ENCODE data around the gene SLC24A5.

The SLC24A5 gene

DNA sequence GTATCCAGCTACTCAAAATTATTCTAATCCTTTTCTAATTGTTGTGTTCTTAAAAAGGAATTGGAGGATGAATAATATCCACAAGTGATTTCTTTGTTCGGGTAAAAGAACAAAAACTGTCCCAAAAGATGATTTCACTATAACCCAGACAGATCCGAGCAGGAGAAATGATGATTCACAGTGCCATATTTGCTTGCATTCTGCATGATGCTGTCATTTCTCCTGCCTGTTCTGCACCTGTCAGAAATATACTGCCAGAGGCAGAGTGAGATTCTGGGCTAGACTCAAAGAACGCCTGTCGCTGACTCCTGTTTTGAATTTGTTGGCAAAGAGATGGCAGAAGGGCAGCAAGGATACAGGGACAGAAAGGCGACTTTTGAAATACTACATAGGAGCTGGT, 34.7 kb upstream of the SLC24A5 start:
- no peak for TF ChIP-seq CTCF (IDR thresholded peaks at IDR 0.05; ENCODE audit: low read depth, low read length)
- DNase-seq (ENCODE audit: extremely low read depth, low read depth): no peak

- no peak for DNase-seq (ENCODE audit: extremely low read depth, low read depth)
- no peak for TF ChIP-seq CTCF (IDR thresholded peaks at IDR 0.05; ENCODE audit: low read depth, low read length)
These were observed 34.2 kb upstream of the SLC24A5 start for GRCh38 chr15:48086576-48086975.

DNA sequence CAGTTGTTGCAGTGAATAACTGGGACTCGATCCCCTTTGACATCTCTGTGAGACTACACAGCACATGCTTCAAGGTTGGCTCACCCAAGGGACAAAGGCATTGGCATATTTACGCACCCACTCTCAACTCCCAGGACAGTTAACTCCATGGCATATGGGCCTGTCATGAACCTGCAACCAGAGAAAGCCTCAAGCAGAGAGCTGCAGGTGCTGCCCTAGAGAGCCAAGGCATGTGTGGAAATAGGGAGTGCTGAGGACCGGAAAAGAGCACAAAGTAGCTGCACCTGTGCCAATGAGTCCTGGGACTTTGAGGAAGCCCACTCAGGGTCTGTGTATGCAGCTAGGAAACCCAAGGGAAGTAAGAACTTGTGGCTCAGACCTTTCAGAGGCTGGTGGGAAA, 32.9 kb upstream of the SLC24A5 start:
- TF ChIP-seq CTCF (IDR thresholded peaks at IDR 0.05; ENCODE audit: low read depth, low read length): no peak
- DNase-seq (ENCODE audit: extremely low read depth, low read depth): no peak

- no peak for TF ChIP-seq CTCF (IDR thresholded peaks at IDR 0.05; ENCODE audit: low read depth, low read length)
- DNase-seq (ENCODE audit: extremely low read depth, low read depth): no peak
These were observed 31.1 kb upstream of the SLC24A5 start for GRCh38 chr15:48089702-48090101.

DNA sequence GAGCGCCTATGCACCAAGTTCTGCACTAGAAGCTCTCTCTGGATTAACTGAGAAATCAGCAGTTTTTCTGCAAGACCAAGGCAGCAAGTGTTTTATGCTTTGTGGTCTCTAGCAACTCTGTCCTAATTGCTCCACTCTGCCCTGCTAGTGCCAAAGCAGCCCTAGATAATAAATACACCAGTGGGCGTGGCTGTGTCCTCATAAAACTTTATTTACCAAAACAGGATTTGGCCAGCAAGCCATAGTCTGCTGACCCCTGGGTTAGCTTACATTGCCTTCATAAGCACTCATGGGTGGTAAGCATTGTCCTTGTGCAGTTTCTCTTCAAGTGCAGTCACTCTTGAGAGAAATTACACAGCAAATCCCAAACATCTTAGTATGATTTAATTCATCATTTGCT, 30.7 kb upstream of the SLC24A5 start:
- no peak for DNase-seq (ENCODE audit: extremely low read depth, low read depth)

GRCh38 chr15:48090666-48091065, 30.1 kb upstream of the SLC24A5 start:
- no peak for TF ChIP-seq CTCF (IDR thresholded peaks at IDR 0.05; ENCODE audit: low read depth, low read length)
- DNase-seq (ENCODE audit: extremely low read depth, low read depth): no peak

More for the DNA sequence above, 30.7 kb upstream of the SLC24A5 start:
- no peak for TF ChIP-seq CTCF (IDR thresholded peaks at IDR 0.05; ENCODE audit: low read depth, low read length)

- DNase-seq (ENCODE audit: extremely low read depth, low read depth): no peak
- TF ChIP-seq CTCF (IDR thresholded peaks at IDR 0.05; ENCODE audit: low read depth, low read length): no peak
These were observed 29.3 kb upstream of the SLC24A5 start for GRCh38 chr15:48091522-48091921.

Measured in AG09319 (cell line).